Stimulated activated CD4-positive, alpha-beta T cell treated with anti-CD3 and anti-CD28 coated beads, Interleukin-15, amount 100 ng/mL, for 24 hours (primary cell): Measurements from ENCODE around the gene ALG10B.
"Not testable (repeated sequence)": the region's sequence is repeated elsewhere in the genome, so short reads cannot be mapped to it uniquely, and the experiment has no call there.

Experiments used
- DNase-seq: peaks from one replicate; pipeline ENCODE4 v3.0.0-alpha.2; 2020

The ALG10B gene, protein sequence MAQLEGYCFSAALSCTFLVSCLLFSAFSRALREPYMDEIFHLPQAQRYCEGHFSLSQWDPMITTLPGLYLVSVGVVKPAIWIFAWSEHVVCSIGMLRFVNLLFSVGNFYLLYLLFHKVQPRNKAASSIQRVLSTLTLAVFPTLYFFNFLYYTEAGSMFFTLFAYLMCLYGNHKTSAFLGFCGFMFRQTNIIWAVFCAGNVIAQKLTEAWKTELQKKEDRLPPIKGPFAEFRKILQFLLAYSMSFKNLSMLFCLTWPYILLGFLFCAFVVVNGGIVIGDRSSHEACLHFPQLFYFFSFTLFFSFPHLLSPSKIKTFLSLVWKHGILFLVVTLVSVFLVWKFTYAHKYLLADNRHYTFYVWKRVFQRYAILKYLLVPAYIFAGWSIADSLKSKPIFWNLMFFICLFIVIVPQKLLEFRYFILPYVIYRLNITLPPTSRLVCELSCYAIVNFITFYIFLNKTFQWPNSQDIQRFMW

GRCh38 chr12:38316391-38317129 is at the start of gene ALG10B:
Gene ALG10B (plus strand): TSS chr12:38316774. CDS start chr12:38316894, 120 bp downstream.
- peak; percentile 91 for DNase-seq

GRCh38 chr12:38268612-38269011 is 48.0 kb upstream of the ALG10B start:
- no peak for DNase-seq

DNA sequence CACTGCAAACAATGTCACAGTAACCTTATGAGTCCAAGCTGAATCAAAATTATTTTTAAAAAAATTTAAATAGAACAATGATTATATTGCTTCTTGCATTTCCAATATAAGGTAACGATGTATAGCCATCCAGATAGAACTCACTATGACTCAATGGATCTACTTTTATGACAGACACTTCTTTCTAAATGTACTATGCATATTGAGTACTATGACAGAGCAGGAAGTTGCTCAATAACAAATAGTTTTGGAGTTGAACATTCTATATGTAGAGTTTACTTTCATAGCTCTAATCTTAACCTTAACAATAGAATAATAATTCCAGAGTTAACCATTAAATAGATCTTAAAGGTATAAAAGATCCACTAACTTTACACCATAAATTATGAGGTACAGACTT is 46.7 kb upstream of the ALG10B start:
- DNase-seq: no peak

DNA sequence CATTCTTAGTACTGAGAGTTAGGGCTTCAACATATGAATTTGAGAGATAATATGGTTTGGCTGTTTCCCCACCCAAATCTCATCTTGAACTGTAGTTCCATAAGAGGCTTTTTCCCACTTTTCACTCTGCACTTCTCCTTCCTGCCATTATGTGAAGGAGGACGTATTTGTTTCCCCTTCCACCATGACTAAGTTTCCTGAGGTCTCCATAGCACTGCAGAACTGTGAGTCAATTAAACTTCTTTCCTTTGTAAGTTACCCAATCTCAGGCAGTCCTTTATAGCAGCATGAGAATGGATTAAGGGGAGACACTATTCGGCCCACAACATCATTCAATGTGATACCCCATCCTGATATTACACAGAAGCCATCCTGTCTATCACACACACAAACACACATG is 36.8 kb upstream of the ALG10B start:
- no peak for DNase-seq

DNA sequence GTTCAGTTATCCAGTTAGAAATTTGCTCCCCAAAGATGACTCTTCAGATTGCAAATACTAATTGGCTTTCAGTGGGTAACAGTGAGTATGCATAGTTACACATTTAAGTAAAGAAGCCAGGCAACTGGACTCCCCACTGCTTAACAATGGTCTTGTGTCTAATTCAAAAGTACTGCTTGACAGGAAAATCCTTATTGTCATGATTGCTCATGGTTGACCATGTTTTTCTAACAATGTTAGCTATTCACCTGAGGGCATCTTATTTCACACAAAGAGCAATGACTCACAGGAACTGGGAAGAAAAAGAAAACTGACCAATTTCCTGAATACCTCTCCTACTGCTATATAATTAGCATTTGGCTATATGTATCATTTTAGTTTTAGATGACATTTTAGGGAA is 33.7 kb upstream of the ALG10B start:
- DNase-seq: no peak

DNA sequence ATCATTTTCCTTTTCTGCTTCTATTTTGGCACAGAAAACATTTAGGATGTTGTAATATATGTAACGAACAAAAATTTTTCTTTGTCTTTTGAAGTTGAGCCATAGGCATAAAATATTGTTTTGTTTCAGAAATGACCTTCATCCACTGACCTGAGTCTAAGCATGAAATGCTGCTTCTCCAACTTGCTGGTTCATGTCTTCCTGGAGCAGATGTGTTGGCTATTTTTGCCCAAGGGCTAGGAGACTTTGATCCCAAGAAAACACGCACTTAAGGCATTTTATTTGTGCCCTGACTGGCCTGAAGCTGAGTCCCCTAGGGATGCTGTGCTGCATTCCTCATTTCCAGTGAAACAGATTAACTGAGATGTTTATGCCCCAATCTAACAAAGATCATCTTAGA is 27.2 kb upstream of the ALG10B start:
- no peak for DNase-seq

- no peak for DNase-seq
These were observed 25.4 kb upstream of the ALG10B start for GRCh38 chr12:38291160-38291559.

GRCh38 chr12:38302972-38303371 is 13.6 kb upstream of the ALG10B start:
- DNase-seq: not testable (repeated sequence)

GRCh38 chr12:38321966-38322365 is 5.4 kb downstream of the ALG10B start:
- not testable (repeated sequence) for DNase-seq

DNA sequence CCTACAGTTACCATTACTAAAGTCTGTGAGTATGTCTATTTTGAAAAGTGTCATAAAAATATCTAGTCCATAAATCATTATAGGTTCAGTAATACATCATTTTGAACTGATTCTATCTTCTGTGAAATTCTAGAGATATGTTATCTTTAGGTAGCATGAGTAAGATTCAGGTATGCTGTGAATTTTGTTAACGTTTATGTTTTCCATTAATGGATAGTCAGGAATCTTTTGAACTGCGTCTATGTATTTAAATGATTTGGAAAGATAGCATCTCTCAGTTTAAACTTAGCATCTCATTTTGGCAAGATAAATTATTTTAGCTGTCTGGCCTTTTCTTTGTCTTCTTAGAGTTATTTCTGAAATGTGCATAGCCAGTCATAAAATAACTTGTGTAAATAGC is 8.3 kb downstream of the ALG10B start:
- DNase-seq: no peak

DNA sequence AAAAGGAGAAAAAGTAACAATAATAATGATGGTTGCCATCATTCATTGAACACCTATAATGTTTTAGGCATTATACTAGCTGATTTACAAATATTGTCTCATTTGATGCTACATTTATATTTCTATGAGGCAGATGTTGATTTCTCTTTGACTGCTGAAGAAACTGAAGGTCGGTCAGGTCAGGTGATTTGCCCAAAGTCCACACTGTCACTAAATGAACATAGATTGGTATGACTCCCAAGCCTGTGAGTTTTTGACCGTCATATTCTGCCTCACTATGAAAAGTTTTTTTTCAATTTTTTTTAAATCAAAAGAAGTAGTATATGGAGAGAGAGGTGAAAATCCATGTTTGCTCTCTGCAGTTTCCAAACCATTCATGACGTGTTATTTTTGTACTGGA is 10.8 kb downstream of the ALG10B start:
- DNase-seq: no peak

- DNase-seq: no peak
These were observed 11.8 kb downstream of the ALG10B start for GRCh38 chr12:38328306-38328895.

DNA sequence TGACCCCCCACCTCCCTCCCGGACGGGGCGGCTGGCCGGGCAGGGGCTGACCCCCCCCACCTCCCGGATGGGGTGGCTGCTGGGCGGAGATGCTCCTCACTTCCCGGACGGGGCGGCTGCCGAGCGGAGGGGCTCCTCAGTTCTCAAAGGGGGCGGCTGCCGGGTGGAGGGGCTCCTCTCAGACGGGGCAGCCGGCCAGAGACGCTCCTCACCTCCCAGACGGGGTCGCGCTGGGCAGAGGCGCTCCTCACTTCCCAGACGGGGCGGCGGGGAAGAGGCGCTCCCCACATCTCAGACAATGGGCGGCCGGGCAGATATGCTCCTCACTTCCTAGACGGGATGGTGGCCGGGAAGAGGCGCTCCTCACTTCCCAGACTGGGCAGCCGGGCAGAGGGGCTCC is 13.8 kb downstream of the ALG10B start:
- DNase-seq: not testable (repeated sequence)

- no peak for DNase-seq
These were observed 16.2 kb downstream of the ALG10B start for GRCh38 chr12:38332814-38333213.

DNA sequence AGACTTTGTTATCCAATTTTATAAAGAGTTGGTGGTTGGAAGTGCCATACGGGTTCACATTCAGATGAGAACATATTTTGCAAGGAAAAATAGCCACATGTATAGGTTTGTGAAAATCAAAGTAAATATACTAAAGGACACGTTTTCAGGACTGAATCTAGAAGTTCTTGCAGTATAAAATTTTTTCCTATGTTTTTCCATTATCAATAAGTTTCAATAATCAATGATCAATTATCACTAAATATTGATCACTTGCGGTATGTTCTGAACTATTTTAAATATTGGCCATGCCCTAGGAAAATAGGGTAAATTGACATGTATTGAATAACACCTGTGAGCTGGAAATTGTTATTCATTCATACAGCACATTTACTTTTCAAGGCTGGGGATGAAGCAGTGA is 25.9 kb downstream of the ALG10B start:
- no peak for DNase-seq

GRCh38 chr12:38343256-38343655 is 26.7 kb downstream of the ALG10B start:
- not testable (repeated sequence) for DNase-seq

- not testable (repeated sequence) for DNase-seq
These were observed 27.3 kb downstream of the ALG10B start for GRCh38 chr12:38343916-38344315.

GRCh38 chr12:38350342-38351174 is 34.0 kb downstream of the ALG10B start:
- no peak for DNase-seq

GRCh38 chr12:38351175-38351508 is 34.6 kb downstream of the ALG10B start:
- not testable (repeated sequence) for DNase-seq

DNA sequence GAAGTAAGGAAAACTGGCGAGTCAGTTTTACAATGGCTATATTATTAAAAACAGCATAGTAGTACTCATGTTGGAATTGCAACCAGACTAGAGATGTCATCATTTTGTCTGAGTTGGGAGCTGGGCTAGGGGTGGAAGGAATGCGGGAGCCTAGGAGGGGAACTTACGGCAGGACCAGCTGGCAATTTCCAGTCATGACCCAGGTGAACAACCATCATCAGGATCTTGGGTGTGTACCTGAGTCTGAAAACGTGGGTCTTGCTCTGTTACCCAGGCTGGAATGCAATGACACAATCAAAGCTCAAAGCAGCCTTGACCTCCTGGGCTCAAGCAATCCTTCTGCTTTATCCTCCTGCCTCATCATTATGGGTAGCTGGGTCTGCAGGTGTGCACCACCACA is 50.9 kb downstream of the ALG10B start:
- no peak for DNase-seq

- no peak for DNase-seq
These were observed 53.7 kb downstream of the ALG10B start for GRCh38 chr12:38370311-38370710.

- DNase-seq: no peak
These were observed 57.2 kb downstream of the ALG10B start for GRCh38 chr12:38373784-38374183.

GRCh38 chr12:38374751-38375150 is 58.2 kb downstream of the ALG10B start:
- DNase-seq: no peak
